OCI-LY3 (cell line): Measurements from ENCODE around the gene NCF1.
"Not testable (repeated sequence)": the region's sequence is repeated elsewhere in the genome, so short reads cannot be mapped to it uniquely, and the experiment has no call there.

Experiments used
- H2AFZ ChIP-seq: fragments of 200-600, 300-600 bp; shearing (Covaris generic); 2 replicates; pipeline ENCODE4 v1.6.0; 2014; ENCODE audit warnings: antibody characterized with exemption, low read depth, low read length
- H3K27ac ChIP-seq: fragments of 200-600, 300-600 bp; sonication (generic); 2 replicates; pipeline ENCODE4 v1.5.1; 2014; ENCODE audit warnings: mild to moderate bottlenecking, low read length, moderate library complexity, mixed read lengths
- H3K27me3 ChIP-seq: fragments of 200-600, 300-600 bp; sonication (generic); 2 replicates; pipeline ENCODE4 v1.6.1; 2014; ENCODE audit warnings: low read depth, low read length, mixed read lengths
- H3K36me3 ChIP-seq: fragments of 200-600, 300-600 bp; sonication (generic); replicated peaks from 2 replicates; pipeline ENCODE3; 2014; ENCODE audit warnings: low read depth, low read length, mixed read lengths
- H3K4me1 ChIP-seq: fragments of 300-600, 200-600 bp; sonication (generic); 2 replicates; pipeline ENCODE4 v1.6.1; 2014; ENCODE audit warnings: low read length, mixed read lengths
- H3K4me2 ChIP-seq: fragments of 200-600, 300-600 bp; sonication (generic); 2 replicates; pipeline ENCODE4 v1.6.1; 2014; ENCODE audit warnings: low read length, mixed read lengths
- H3K4me3 ChIP-seq: fragments of 300-600, 200-600 bp; sonication (generic); 2 replicates; pipeline ENCODE4 v1.5.1; 2014; ENCODE audit warnings: antibody characterized with exemption, mild to moderate bottlenecking, low read length, moderate library complexity
- H3K79me2 ChIP-seq: fragments of 300-600, 200-600 bp; shearing (Covaris generic); 2 replicates; pipeline ENCODE4 v1.6.1; 2014; ENCODE audit warnings: mild to moderate bottlenecking, low read length, mixed read lengths
- H3K9ac ChIP-seq: fragments of 300-600, 200-600 bp; shearing (Covaris generic); 2 replicates; pipeline ENCODE4 v1.6.0; 2014; ENCODE audit warnings: mild to moderate bottlenecking, low read length, moderate library complexity
- H3K9me3 ChIP-seq: fragments of 200-600, 300-600 bp; shearing (Covaris generic); 2 replicates; pipeline ENCODE4 v1.6.1; 2014; ENCODE audit warnings: low read length, mixed read lengths; ENCODE audit not compliant: insufficient read depth
- H4K20me1 ChIP-seq: fragments of 200-600, 300-600 bp; sonication (generic); 2 replicates; pipeline ENCODE4 v1.6.1; 2016; ENCODE audit warnings: low read length, mixed read lengths; ENCODE audit not compliant: insufficient read depth

Gene NCF1

DNA sequence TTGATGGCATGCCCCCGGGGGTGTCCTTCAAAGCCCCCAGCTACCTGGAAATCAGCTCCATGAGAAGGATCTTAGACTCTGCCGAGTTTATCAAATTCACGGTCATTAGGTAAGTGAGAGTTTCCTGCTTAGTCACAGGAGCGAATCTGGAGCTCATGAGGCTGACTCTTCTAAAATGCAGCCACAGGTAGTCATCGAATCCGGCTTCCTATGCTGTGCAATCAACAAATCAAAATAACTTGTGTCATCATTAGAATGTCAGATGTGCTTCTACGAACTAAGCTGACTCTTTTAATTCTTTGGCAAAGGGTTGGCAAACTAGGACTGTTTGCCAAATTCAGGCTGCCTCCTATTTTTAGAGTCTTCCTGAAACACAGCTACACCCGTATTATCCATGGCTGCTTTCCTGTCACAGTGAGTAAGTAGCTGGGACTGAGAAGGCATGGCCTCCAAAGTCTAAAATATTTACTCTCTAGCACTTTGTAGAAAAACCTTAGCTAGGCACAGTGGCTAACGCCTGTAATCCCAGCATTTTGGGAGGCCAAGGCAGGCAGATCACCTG is 19.8 kb upstream of the NCF1 start:
- not testable (repeated sequence) for H3K27me3 ChIP-seq, H3K79me2 ChIP-seq, H3K36me3 ChIP-seq, H3K4me3 ChIP-seq, H3K9me3 ChIP-seq, H3K4me2 ChIP-seq, H3K4me1 ChIP-seq, H3K27ac ChIP-seq, H4K20me1 ChIP-seq, H2AFZ ChIP-seq, H3K9ac ChIP-seq

GRCh38 chr7:74756673-74757072 is 17.1 kb upstream of the NCF1 start:
- not testable (repeated sequence) for H3K4me3 ChIP-seq, H3K9me3 ChIP-seq, H3K36me3 ChIP-seq, H3K4me1 ChIP-seq, H3K27ac ChIP-seq, H3K79me2 ChIP-seq, H3K4me2 ChIP-seq, H4K20me1 ChIP-seq, H3K27me3 ChIP-seq, H3K9ac ChIP-seq, H2AFZ ChIP-seq

- not testable (repeated sequence) for H2AFZ ChIP-seq, H3K27me3 ChIP-seq, H3K27ac ChIP-seq, H4K20me1 ChIP-seq, H3K4me3 ChIP-seq, H3K4me1 ChIP-seq, H3K4me2 ChIP-seq, H3K79me2 ChIP-seq, H3K9ac ChIP-seq, H3K9me3 ChIP-seq, H3K36me3 ChIP-seq
Observed at GRCh38 chr7:74758268-74758667, 15.5 kb upstream of the NCF1 start.

DNA sequence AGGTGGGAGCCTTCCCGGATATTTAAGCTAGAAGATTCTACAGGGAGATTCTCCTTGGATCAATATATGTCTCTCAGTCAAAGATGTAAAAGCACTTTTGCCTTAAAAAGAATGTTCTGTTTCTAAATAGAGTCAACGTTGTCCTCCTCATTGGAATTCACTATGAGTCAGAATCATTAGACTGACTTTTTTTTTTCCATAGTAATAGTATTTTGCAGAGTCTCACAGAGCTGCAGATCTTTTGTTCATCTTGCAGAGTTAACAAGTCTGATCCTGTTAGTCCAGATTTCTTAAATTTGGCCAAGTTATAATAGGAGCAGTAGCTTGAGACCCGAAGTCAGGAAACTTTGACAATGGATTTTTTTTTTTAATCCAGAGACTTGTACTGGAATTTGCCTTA is 14.8 kb upstream of the NCF1 start:
- not testable (repeated sequence) for H3K4me2 ChIP-seq

GRCh38 chr7:74765205-74765918 is 8.4 kb upstream of the NCF1 start:
- H3K27me3 ChIP-seq, H3K27ac ChIP-seq, H3K79me2 ChIP-seq, H3K9ac ChIP-seq, H3K9me3 ChIP-seq, H3K4me2 ChIP-seq, H3K4me3 ChIP-seq, H3K36me3 ChIP-seq, H2AFZ ChIP-seq, H3K4me1 ChIP-seq, H4K20me1 ChIP-seq: not testable (repeated sequence)

More for the DNA sequence above, 14.8 kb upstream of the NCF1 start:
- H3K79me2 ChIP-seq, H3K27ac ChIP-seq, H3K9me3 ChIP-seq, H3K36me3 ChIP-seq, H3K4me3 ChIP-seq, H3K9ac ChIP-seq, H4K20me1 ChIP-seq, H2AFZ ChIP-seq, H3K4me1 ChIP-seq, H3K27me3 ChIP-seq: not testable (repeated sequence)

DNA sequence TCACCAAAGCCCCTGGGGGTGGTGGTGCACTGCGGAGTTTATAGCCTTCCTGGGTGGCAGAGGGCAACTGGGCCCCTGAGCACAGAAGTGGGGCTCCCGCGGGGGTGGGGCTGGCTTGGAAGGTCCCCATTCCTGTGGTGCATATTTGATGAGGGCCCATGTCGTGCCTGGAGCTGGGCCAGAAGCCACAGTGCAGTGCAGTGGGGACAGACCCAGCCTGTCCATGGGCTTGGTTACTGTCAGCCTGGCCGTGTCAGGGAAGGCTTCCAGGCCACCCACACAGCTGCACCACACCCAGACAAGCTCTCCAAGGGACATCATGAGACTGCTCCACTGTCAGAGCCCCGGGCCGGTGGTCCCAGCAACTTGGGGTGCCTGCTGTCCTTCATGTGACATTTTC is 7.3 kb upstream of the NCF1 start:
- not testable (repeated sequence) for H3K4me2 ChIP-seq, H3K4me1 ChIP-seq, H3K79me2 ChIP-seq, H3K27ac ChIP-seq, H4K20me1 ChIP-seq, H3K9me3 ChIP-seq, H3K36me3 ChIP-seq, H3K27me3 ChIP-seq, H2AFZ ChIP-seq, H3K9ac ChIP-seq, H3K4me3 ChIP-seq

- H3K4me2 ChIP-seq, H4K20me1 ChIP-seq, H3K9me3 ChIP-seq, H3K9ac ChIP-seq, H2AFZ ChIP-seq, H3K27me3 ChIP-seq, H3K79me2 ChIP-seq, H3K27ac ChIP-seq, H3K4me3 ChIP-seq, H3K36me3 ChIP-seq, H3K4me1 ChIP-seq: not testable (repeated sequence)
Observed at GRCh38 chr7:74766991-74767390, 6.8 kb upstream of the NCF1 start.

GRCh38 chr7:74770062-74770461 is 3.7 kb upstream of the NCF1 start:
- not testable (repeated sequence) for H3K9me3 ChIP-seq, H4K20me1 ChIP-seq, H3K4me3 ChIP-seq, H3K27ac ChIP-seq, H3K9ac ChIP-seq, H3K36me3 ChIP-seq, H3K4me2 ChIP-seq, H2AFZ ChIP-seq, H3K27me3 ChIP-seq, H3K79me2 ChIP-seq, H3K4me1 ChIP-seq

GRCh38 chr7:74772093-74772492 is 1.7 kb upstream of the NCF1 start:
- H3K4me3 ChIP-seq, H3K79me2 ChIP-seq, H3K4me1 ChIP-seq, H3K27ac ChIP-seq, H3K9me3 ChIP-seq, H3K27me3 ChIP-seq, H3K36me3 ChIP-seq, H3K9ac ChIP-seq, H2AFZ ChIP-seq, H4K20me1 ChIP-seq, H3K4me2 ChIP-seq: not testable (repeated sequence)

GRCh38 chr7:74775111-74775510 is 1.3 kb downstream of the NCF1 start:
- not testable (repeated sequence) for H3K4me2 ChIP-seq, H3K36me3 ChIP-seq, H3K9me3 ChIP-seq, H3K27me3 ChIP-seq, H2AFZ ChIP-seq, H3K4me3 ChIP-seq, H4K20me1 ChIP-seq, H3K27ac ChIP-seq, H3K4me1 ChIP-seq, H3K9ac ChIP-seq, H3K79me2 ChIP-seq
